Glutamatergic neuron (in vitro differentiated cells): Measurements from ENCODE around the gene ZNF709. TPM values are rescaled to one million over a fixed set of nuclear protein-coding genes. Genes with fewer than 3 reads are reported as not detected.
"Not testable (repeated sequence)": the region's sequence is repeated elsewhere in the genome, so short reads cannot be mapped to it uniquely, and the experiment has no call there.

ENCODE experiments used
- DNase-seq: peaks from one replicate; pipeline ENCODE4 v3.0.0; 2022
- H3K27ac Mint-ChIP-seq: one replicate; pipeline ENCODE4 v1.8.0; 2020; ENCODE audit warnings: mild to moderate bottlenecking, mixed read lengths, inconsistent platforms; ENCODE audit not compliant: unreplicated experiment
- H3K27me3 Mint-ChIP-seq: one replicate; pipeline ENCODE4 v1.8.0; 2020; ENCODE audit warnings: mild to moderate bottlenecking, moderate library complexity, mixed read lengths, inconsistent platforms; ENCODE audit not compliant: unreplicated experiment
- H3K36me3 Mint-ChIP-seq: one replicate; pipeline ENCODE4 v1.8.0; 2020; ENCODE audit warnings: mild to moderate bottlenecking, mixed read lengths, inconsistent platforms; ENCODE audit not compliant: unreplicated experiment
- H3K4me1 Mint-ChIP-seq: one replicate; pipeline ENCODE4 v1.8.0; 2020; ENCODE audit warnings: mild to moderate bottlenecking, low read depth, mixed read lengths, inconsistent platforms; ENCODE audit not compliant: unreplicated experiment
- H3K4me3 Mint-ChIP-seq: one replicate; pipeline ENCODE4 v1.8.0; 2020; ENCODE audit warnings: mild to moderate bottlenecking, mixed read lengths, inconsistent platforms; ENCODE audit not compliant: unreplicated experiment
- H3K9me3 Mint-ChIP-seq: one replicate; pipeline ENCODE4 v1.8.0; 2020; ENCODE audit warnings: mild to moderate bottlenecking, moderate library complexity, mixed read lengths, inconsistent platforms; ENCODE audit not compliant: unreplicated experiment
- total RNA-seq: library from RNA; stranded (reverse); fragmentation: NEBNext Ultra II Directional; extraction: Animal tissue kit (Norgen Biotek cat#: 25700); gene quantifications from one replicate; pipeline ENCODE4 v1.2.1, GENCODE V29; 2021; ENCODE audit not compliant: unreplicated experiment
- TF ChIP-seq, protein P1 (sequence below): fragments of 200-600 bp; sonication (generic); IDR thresholded peaks from one replicate; pipeline ENCODE4 v1.5.0; 2021; ENCODE audit not compliant: partially characterized antibody, unreplicated experiment

Gene ZNF709
- total RNA-seq, 1 donor from 2014 or later, result 8.7 TPM

DNA sequence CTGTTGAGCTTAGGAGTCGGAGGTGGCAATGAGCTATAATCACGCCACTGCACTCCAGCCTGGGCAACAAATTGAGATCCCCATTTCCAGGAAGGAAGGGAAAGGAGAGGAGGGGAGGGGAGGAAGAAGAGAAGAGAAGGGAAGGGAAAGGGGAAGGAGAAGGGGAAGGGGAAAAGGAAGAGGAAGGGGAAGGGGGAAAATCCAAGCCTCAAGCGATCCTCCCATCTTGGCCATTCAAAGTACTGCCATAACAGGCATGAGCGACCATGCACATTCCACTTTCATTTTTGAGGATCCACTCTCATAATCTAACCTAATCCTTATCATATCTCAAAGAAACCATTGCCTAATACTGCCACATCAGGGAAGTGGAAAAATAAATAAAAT lies 58.7 kb downstream of the ZNF709 start:
- Mint-ChIP-seq H3K27me3 (no peaks in the 10 kb centered on the region), H3K9me3 (peaks cover 12% of the 10 kb centered on the region), H3K36me3 (peaks cover 28% of the 10 kb centered on the region), H3K4me3 (no peak overlapping the region), H3K27ac (no peak overlapping the region), H3K4me1 (no peaks in the 10 kb centered on the region)
- TF ChIP-seq, protein P1, sequence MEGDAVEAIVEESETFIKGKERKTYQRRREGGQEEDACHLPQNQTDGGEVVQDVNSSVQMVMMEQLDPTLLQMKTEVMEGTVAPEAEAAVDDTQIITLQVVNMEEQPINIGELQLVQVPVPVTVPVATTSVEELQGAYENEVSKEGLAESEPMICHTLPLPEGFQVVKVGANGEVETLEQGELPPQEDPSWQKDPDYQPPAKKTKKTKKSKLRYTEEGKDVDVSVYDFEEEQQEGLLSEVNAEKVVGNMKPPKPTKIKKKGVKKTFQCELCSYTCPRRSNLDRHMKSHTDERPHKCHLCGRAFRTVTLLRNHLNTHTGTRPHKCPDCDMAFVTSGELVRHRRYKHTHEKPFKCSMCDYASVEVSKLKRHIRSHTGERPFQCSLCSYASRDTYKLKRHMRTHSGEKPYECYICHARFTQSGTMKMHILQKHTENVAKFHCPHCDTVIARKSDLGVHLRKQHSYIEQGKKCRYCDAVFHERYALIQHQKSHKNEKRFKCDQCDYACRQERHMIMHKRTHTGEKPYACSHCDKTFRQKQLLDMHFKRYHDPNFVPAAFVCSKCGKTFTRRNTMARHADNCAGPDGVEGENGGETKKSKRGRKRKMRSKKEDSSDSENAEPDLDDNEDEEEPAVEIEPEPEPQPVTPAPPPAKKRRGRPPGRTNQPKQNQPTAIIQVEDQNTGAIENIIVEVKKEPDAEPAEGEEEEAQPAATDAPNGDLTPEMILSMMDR, result no peak
- no peak for DNase-seq

- DNase-seq, result no peak
- H3K4me1 Mint-ChIP-seq, result no peaks in the 10 kb centered on the region
- peaks cover 10% of the 10 kb centered on the region for H3K9me3 Mint-ChIP-seq
- H3K27ac Mint-ChIP-seq, result no peak overlapping the region
- peaks cover 27% of the 10 kb centered on the region for H3K36me3 Mint-ChIP-seq
- TF ChIP-seq, protein P1, result no peak
- no peak overlapping the region for H3K4me3 Mint-ChIP-seq
- H3K27me3 Mint-ChIP-seq, result peaks cover under 1% of the 10 kb centered on the region
These were observed 59.3 kb downstream of the ZNF709 start for GRCh38 chr19:12425236-12425887.

- not testable (repeated sequence) for DNase-seq, H3K4me1 Mint-ChIP-seq, H3K4me3 Mint-ChIP-seq, H3K27ac Mint-ChIP-seq, H3K9me3 Mint-ChIP-seq, H3K27me3 Mint-ChIP-seq
- H3K36me3 Mint-ChIP-seq, result peaks cover 27% of the 10 kb centered on the region
These were observed 67.3 kb downstream of the ZNF709 start for GRCh38 chr19:12417273-12417672.

DNA sequence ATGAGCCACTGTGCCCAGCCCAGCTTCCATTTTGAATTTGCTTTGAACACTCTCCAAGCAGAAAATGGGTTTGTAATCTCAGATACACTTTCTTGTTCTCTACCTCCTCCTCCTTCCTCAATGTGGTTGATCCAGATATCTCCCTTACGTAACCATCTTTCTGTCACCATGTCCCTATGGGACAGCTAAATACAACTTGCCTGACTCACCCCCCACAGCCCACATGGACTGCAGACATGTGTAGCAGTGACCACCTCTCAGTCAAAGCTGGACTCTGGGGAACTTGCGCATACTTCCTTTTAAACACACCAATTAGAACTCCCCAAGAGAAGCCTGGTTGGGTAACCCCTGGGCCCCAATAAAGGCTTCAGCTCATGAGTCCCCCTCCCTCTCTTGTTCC lies 72.7 kb downstream of the ZNF709 start:
- peak overlapping the region; percentile 48 for H3K4me3 Mint-ChIP-seq
- no peaks in the 10 kb centered on the region for H3K4me1 Mint-ChIP-seq
- H3K9me3 Mint-ChIP-seq, result peaks cover 2% of the 10 kb centered on the region
- DNase-seq, result no peak
- H3K27me3 Mint-ChIP-seq, result peaks cover 5% of the 10 kb centered on the region
- no peak overlapping the region for H3K27ac Mint-ChIP-seq
- H3K36me3 Mint-ChIP-seq, result peaks cover 12% of the 10 kb centered on the region
- TF ChIP-seq, protein P1, result no peak

Other genes with a start within 250 kb of the ZNF709 start
- gene ZNF44, start 189.9 kb downstream of the ZNF709 start, total RNA-seq, result 15.2 TPM
- 3.8 TPM for gene ZNF563, start 151.2 kb downstream of the ZNF709 start, total RNA-seq
- gene ZNF442, start 119.1 kb downstream of the ZNF709 start, total RNA-seq, result 1.2 TPM
- 2.6 TPM for gene ZNF799, start 83.5 kb downstream of the ZNF709 start, total RNA-seq
- 8.8 TPM for gene ZNF443, start 43.8 kb downstream of the ZNF709 start, total RNA-seq
- gene ZNF564, start 66.7 kb upstream of the ZNF709 start, total RNA-seq, result 11.2 TPM
- 8.0 TPM for gene ZNF490, start 126.0 kb upstream of the ZNF709 start, total RNA-seq
- 27.6 TPM for gene ZNF791, start 126.1 kb upstream of the ZNF709 start, total RNA-seq
- 72.2 TPM for gene MAN2B1, start 181.9 kb upstream of the ZNF709 start, total RNA-seq
- gene WDR83, start 182.0 kb upstream of the ZNF709 start, total RNA-seq, result 16.3 TPM
- gene DHPS, start 197.1 kb upstream of the ZNF709 start, total RNA-seq, result 116 TPM
- gene GNG14, start 203.2 kb upstream of the ZNF709 start, total RNA-seq, result not detected
- gene FBXW9, start 211.8 kb upstream of the ZNF709 start, total RNA-seq, result 7.4 TPM
- gene TNPO2, start 239.1 kb upstream of the ZNF709 start, total RNA-seq, result 135 TPM
- 204 TPM for gene TRIR, start 249.9 kb upstream of the ZNF709 start, total RNA-seq